H1 (cell line): ENCODE measurements around the gene ARHGAP26. TPM values are rescaled to one million over a fixed set of nuclear protein-coding genes. Genes with fewer than 3 reads are reported as not detected.

Source experiments
- CTCF ChIA-PET: fragments of 300-600 bp; sonication (Branson Sonifier 250); formaldehyde crosslinking; loops from one replicate; lab custom pipeline; 2021; ENCODE audit not compliant: partially characterized antibody; lab: Charles Lee
- POLR2A ChIA-PET: fragments of 300-600 bp; sonication (Branson Sonifier 250); formaldehyde crosslinking; loops from one replicate; lab custom pipeline; 2021; ENCODE audit warnings: inconsistent platforms; ENCODE audit not compliant: partially characterized antibody; lab: Charles Lee
- DNase-seq, 2 experiments: peaks; one replicate each; pipeline versions ENCODE4 v3.0.0 to v3.0.0-alpha.2; 2010 to 2022; ENCODE audit warnings: low spot score in 2 of 2, low read depth in 1 of 2, mixed read lengths in 1 of 2
- FAIRE-seq: peaks from 2 replicates; lab custom pipeline; 2011; peaks lifted over from hg19 to GRCh38; lab: Jason Lieb, UNC
- H2AFZ ChIP-seq: 2 replicates; pipeline ENCODE4 v1.8.1; 2012; ENCODE audit warnings: low read length, inconsistent platforms
- H2AK5ac ChIP-seq: 2 replicates; pipeline ENCODE4 v1.6.1; 2013; ENCODE audit warnings: low read depth, low read length
- H2BK120ac ChIP-seq: replicated peaks from 2 replicates; pipeline ENCODE3; 2013; ENCODE audit warnings: low read depth, low read length, inconsistent platforms
- H2BK12ac ChIP-seq: 2 replicates; pipeline ENCODE4 v1.6.1; 2013; ENCODE audit warnings: low read depth, low read length
- H2BK15ac ChIP-seq: 2 replicates; pipeline ENCODE4 v1.6.1; 2013; ENCODE audit warnings: low read length
- H2BK20ac ChIP-seq: 2 replicates; pipeline ENCODE4 v1.6.1; 2013; ENCODE audit warnings: low read length
- H2BK5ac ChIP-seq: 2 replicates; pipeline ENCODE4 v1.6.1; 2013; ENCODE audit warnings: low read depth, low read length
- H3K14ac ChIP-seq: 2 replicates; pipeline ENCODE4 v1.6.1; 2013; ENCODE audit warnings: inconsistent platforms; ENCODE audit not compliant: insufficient read length
- H3K18ac ChIP-seq: 2 replicates; pipeline ENCODE4 v1.6.1; 2013; ENCODE audit warnings: low read length; ENCODE audit errors: extremely low read depth
- H3K23ac ChIP-seq: 2 replicates; pipeline ENCODE4 v1.6.1; 2013; ENCODE audit warnings: inconsistent platforms; ENCODE audit not compliant: insufficient read length
- H3K23me2 ChIP-seq: 2 replicates; pipeline ENCODE4 v1.6.1; 2013; ENCODE audit warnings: low read depth, low read length
- H3K27ac ChIP-seq: 2 replicates; pipeline ENCODE4 v1.6.1; 2011; ENCODE audit warnings: low read depth, low read length, inconsistent platforms
- H3K27me3 ChIP-seq, 4 experiments: replicated peaks in 1 of 4; 1 replicate in 1 of 4; 2 replicates in 3 of 4; pipeline versions ENCODE4 v1.6.1 to v1.8.1; 2011 to 2013; ENCODE audit warnings: low read length in 3 of 4, mild to moderate bottlenecking in 3 of 4, inconsistent platforms in 2 of 4, mixed read lengths in 2 of 4, moderate library complexity in 1 of 4; ENCODE audit not compliant: control insufficient read depth in 3 of 4, insufficient read depth in 3 of 4; ENCODE audit errors: extremely low read depth in 1 of 4
- H3K36me3 ChIP-seq, 4 experiments: 2 replicates each; pipeline versions ENCODE4 v1.6.1 to v1.8.1; 2011 to 2013; ENCODE audit warnings: mild to moderate bottlenecking in 4 of 4, low read length in 3 of 4, moderate library complexity in 2 of 4, control low read depth in 1 of 4, inconsistent platforms in 1 of 4; ENCODE audit not compliant: insufficient read depth in 4 of 4, control insufficient read depth in 2 of 4
- H3K4ac ChIP-seq: replicated peaks from 2 replicates; pipeline ENCODE3; 2013; ENCODE audit warnings: low read length, low read depth, mixed read lengths, inconsistent platforms; ENCODE audit not compliant: insufficient read length
- H3K4me1 ChIP-seq, 4 experiments: replicated peaks in 1 of 4; 1 replicate in 1 of 4; 2 replicates in 3 of 4; pipeline versions ENCODE4 v1.6.1 to v1.8.1; 2011 to 2013; ENCODE audit warnings: low read length in 3 of 4, inconsistent platforms in 2 of 4, mixed read lengths in 1 of 4; ENCODE audit not compliant: insufficient read depth in 4 of 4, control insufficient read depth in 3 of 4
- H3K4me2 ChIP-seq, 2 experiments: 2 replicates each; pipeline versions ENCODE4 v1.6.1 to v1.8.1; 2011 to 2013; ENCODE audit warnings: low read depth in 2 of 2, low read length in 2 of 2, control low read depth in 1 of 2, inconsistent platforms in 1 of 2, mild to moderate bottlenecking in 1 of 2; ENCODE audit not compliant: insufficient read depth in 1 of 2
- H3K4me3 ChIP-seq, 4 experiments: fragments of 200-600, 300-600 bp in 1 of 4; sonication (generic), shearing (Covaris generic), sonication (Bioruptor Twin) in 1 of 4; 2 replicates each; pipeline versions ENCODE4 v1.5.1 to v1.8.1; 2011 to 2016; ENCODE audit warnings: low read length in 4 of 4, low read depth in 3 of 4, control low read depth in 2 of 4, inconsistent platforms in 2 of 4, mild to moderate bottlenecking in 2 of 4, mixed read lengths in 1 of 4, moderate library complexity in 1 of 4; ENCODE audit not compliant: insufficient read depth in 2 of 4; ENCODE audit errors: extremely low read depth in 1 of 4
- H3K56ac ChIP-seq: replicated peaks from 2 replicates; pipeline ENCODE3; 2013; ENCODE audit warnings: low read depth, mild to moderate bottlenecking, mixed read lengths, low read length, inconsistent platforms; ENCODE audit not compliant: insufficient read length
- H3K79me1 ChIP-seq: 2 replicates; pipeline ENCODE4 v1.6.1; 2013; ENCODE audit warnings: low read depth, low read length, control low read depth
- H3K79me2 ChIP-seq, 2 experiments: 2 replicates each; pipeline versions ENCODE4 v1.6.1 to v1.8.1; 2012 to 2013; ENCODE audit warnings: low read length in 2 of 2, mild to moderate bottlenecking in 2 of 2, inconsistent platforms in 1 of 2; ENCODE audit not compliant: insufficient read depth in 2 of 2, control insufficient read depth in 1 of 2
- H3K9ac ChIP-seq, 4 experiments: replicated peaks in 1 of 4; 1 replicate in 1 of 4; 2 replicates in 3 of 4; pipeline versions ENCODE4 v1.6.1 to v1.8.1; 2011 to 2013; ENCODE audit warnings: low read depth in 3 of 4, low read length in 3 of 4, control low read depth in 2 of 4, mild to moderate bottlenecking in 2 of 4, moderate library complexity in 2 of 4, inconsistent platforms in 1 of 4; ENCODE audit errors: extremely low read depth in 1 of 4
- H3K9me3 ChIP-seq, 2 experiments: 2 replicates each; pipeline versions ENCODE4 v1.6.1 to v1.8.1; 2012 to 2013; ENCODE audit warnings: mild to moderate bottlenecking in 2 of 2, moderate library complexity in 2 of 2, control low read depth in 1 of 2, inconsistent platforms in 1 of 2, low read depth in 1 of 2, low read length in 1 of 2, mixed read lengths in 1 of 2; ENCODE audit not compliant: insufficient read depth in 2 of 2
- H4K20me1 ChIP-seq, 2 experiments: replicated peaks in 1 of 2; 2 replicates each; pipeline versions ENCODE3 to v1.8.1; 2011 to 2013; ENCODE audit warnings: inconsistent platforms in 2 of 2, low read length in 2 of 2, mild to moderate bottlenecking in 1 of 2; ENCODE audit not compliant: insufficient read depth in 2 of 2, control insufficient read depth in 1 of 2
- H4K5ac ChIP-seq: 2 replicates; pipeline ENCODE4 v1.6.1; 2013; ENCODE audit warnings: low read length, low read depth, mixed read lengths, inconsistent platforms; ENCODE audit not compliant: insufficient read length
- H4K8ac ChIP-seq: 2 replicates; pipeline ENCODE4 v1.8.0; 2013; ENCODE audit warnings: mild to moderate bottlenecking, moderate library complexity, low read length, inconsistent platforms; ENCODE audit not compliant: insufficient read depth; ENCODE audit errors: extremely low read depth
- H4K91ac ChIP-seq: replicated peaks from 2 replicates; pipeline ENCODE3; 2013; ENCODE audit warnings: low read length, mixed read lengths, inconsistent platforms; ENCODE audit not compliant: insufficient read length
- HDAC2 ChIP-seq, 2 experiments: fragments of 300-600 bp in 1 of 2; sonication (generic) in 1 of 2; IDR thresholded peaks; 2 replicates each; pipeline ENCODE4 v1.6.1; 2011 to 2012; ENCODE audit warnings: low read depth in 2 of 2, low read length in 2 of 2, mild to moderate bottlenecking in 2 of 2, moderate library complexity in 2 of 2, borderline replicate concordance in 1 of 2, inconsistent platforms in 1 of 2
- JUN ChIP-seq: IDR thresholded peaks from 2 replicates; pipeline ENCODE4 v1.6.1; 2011; ENCODE audit warnings: low read depth, mild to moderate bottlenecking, improper control_type of control experiment, low read length
- MAFK ChIP-seq: IDR thresholded peaks from 2 replicates; pipeline ENCODE4 v1.6.1; 2012; ENCODE audit warnings: low read depth, mild to moderate bottlenecking, improper control_type of control experiment, low read length
- NANOG ChIP-seq: IDR thresholded peaks from 2 replicates; pipeline ENCODE4 v1.6.1; 2011; ENCODE audit warnings: low read length, low read depth, mild to moderate bottlenecking, inconsistent platforms; ENCODE audit not compliant: insufficient read depth, poor library complexity, severe bottlenecking
- NRF1 ChIP-seq: IDR thresholded peaks from 2 replicates; pipeline ENCODE4 v1.6.1; 2011; ENCODE audit warnings: mild to moderate bottlenecking, low read depth, low read length, improper control_type of control experiment
- POLR2AphosphoS5 ChIP-seq: IDR thresholded peaks from 2 replicates; pipeline ENCODE4 v1.6.1; 2011; ENCODE audit warnings: low read depth, low read length
- SAP30 ChIP-seq: fragments of 300-600 bp; sonication (generic); IDR thresholded peaks from 2 replicates; pipeline ENCODE4 v1.7.1; 2012; ENCODE audit warnings: low read length, moderate library complexity, mild to moderate bottlenecking, inconsistent platforms; ENCODE audit not compliant: insufficient read depth, insufficient replicate concordance
- SIN3A ChIP-seq, 2 experiments: IDR thresholded peaks in 1 of 2; conservative IDR thresholded peaks in 1 of 2; 2 replicates each; pipeline ENCODE4 v1.6.1; 2011 to 2012; ENCODE audit warnings: low read length in 2 of 2, improper control_type of control experiment in 1 of 2, low read depth in 1 of 2, mild to moderate bottlenecking in 1 of 2
- SIRT6 ChIP-seq: IDR thresholded peaks from one replicate; pipeline ENCODE4 v1.7.1; 2012; ENCODE audit warnings: low read length, inconsistent platforms
- SP2 ChIP-seq: IDR thresholded peaks from 2 replicates; pipeline ENCODE4 v1.6.1; 2012; ENCODE audit warnings: mild to moderate bottlenecking, low read length, inconsistent platforms
- SP4 ChIP-seq: IDR thresholded peaks from 2 replicates; pipeline ENCODE4 v1.6.1; 2012; ENCODE audit warnings: low read length, inconsistent platforms
- TAF7 ChIP-seq: optimal IDR thresholded peaks from 2 replicates; pipeline ENCODE3; 2011; ENCODE audit warnings: low read depth, mild to moderate bottlenecking, inconsistent platforms, low read length, moderate library complexity, borderline replicate concordance
- WGBS, 2 experiments: shearing (Covaris generic) in 1 of 2; methylation state at CpG; one replicate each; pipeline versions ENCODE4 v1.1.6 to v1.1.7; 2013 to 2015; ENCODE audit warnings: low lambda C conversion rate in 2 of 2, mixed read lengths in 2 of 2, inconsistent platforms in 1 of 2, low coverage in 1 of 2, missing lambda C conversion rate in 1 of 2; ENCODE audit not compliant: insufficient replicate concordance in 2 of 2, insufficient coverage in 1 of 2, insufficient read length in 1 of 2; ENCODE audit errors: extremely low coverage in 1 of 2, missing lambda C conversion rate in 1 of 2; 5-methylcytosine and 5-hydroxymethylcytosine counted together
- polyA plus RNA-seq, 7 experiments: library from polyadenylated mRNA; depleted of rRNA in 3 of 7; stranded (reverse) in 5 of 7; unstranded in 2 of 7; fragments of >200 nt in 5 of 7; fragments of 200-250 nt in 2 of 7; gene quantifications; 1 replicate in 5 of 7; 2 replicates in 1 of 7; 4 replicates in 1 of 7; pipeline versions ENCODE4 v1.2.1 to v1.2.3, GENCODE V29; 2011 to 2013; ENCODE audit warnings: missing spikeins in 2 of 7, mixed read lengths in 2 of 7
- total RNA-seq: library from RNA; stranded (reverse); fragmentation: NEBNext Ultra II Directional; extraction: Animal tissue kit (Norgen Biotek cat#: 25700); gene quantifications from 2 replicates; pipeline ENCODE4 v1.2.1, GENCODE V29; 2021

Gene ARHGAP26
- total and polyA plus RNA-seq, 2 of the 8 experiments (the other 6 are each of a cell fraction or from before 2014, with no cell fraction given), result 7.1 to 24.8 TPM

DNA sequence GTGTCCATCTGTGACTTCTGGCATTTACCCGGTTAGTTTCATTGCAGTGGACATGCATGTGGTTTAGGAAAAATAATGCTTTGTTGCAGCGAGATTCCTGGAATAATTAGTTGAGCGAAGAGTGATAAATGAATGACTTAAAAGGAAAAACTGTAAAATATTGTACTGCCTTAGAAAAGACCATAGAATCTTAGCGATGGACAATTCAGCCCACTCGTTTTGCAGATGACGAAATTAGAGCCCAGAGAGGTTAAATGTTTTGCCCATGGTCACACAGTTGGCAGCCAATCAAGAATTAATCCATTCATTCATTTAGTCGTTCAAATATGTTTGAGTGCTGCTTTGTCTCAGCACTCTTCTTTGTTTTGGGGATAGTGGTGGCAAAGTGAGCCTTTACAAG lies 107.9 kb downstream of the ARHGAP26 start:
- WGBS, 2 experiments, result 87% methylated on average over 7 of the region's 7 CpGs; no CpG with 5 or more reads in 1 of the 2 experiments
- Histone ChIP-seq H3K4me2 (no peak overlapping the region), H3K56ac (no peak overlapping the region), H2AFZ (no peak overlapping the region), H3K4ac (no peak overlapping the region), H3K79me2 (no peaks in the 10 kb centered on the region), H3K79me1 (no peaks in the 10 kb centered on the region), H3K9me3 (no peaks in the 10 kb centered on the region), H4K20me1 (no peaks in the 10 kb centered on the region), H2BK5ac (no peak overlapping the region), H3K9ac (no peak overlapping the region), H3K14ac (no peak overlapping the region), H2AK5ac (peak overlapping the region; percentile 76; the same call in 1 of the 2 replicates), H3K4me1 (peaks cover 10 to 21% (median 15%) of the 10 kb centered on the region in 4 experiments), H3K4me3 (no peak overlapping the region), H3K27ac (no peak overlapping the region), H2BK12ac (peak overlapping the region; percentile 65; the same call in 1 of the 2 replicates), H2BK15ac (no peak overlapping the region), H2BK20ac (no peak overlapping the region), H3K23ac (no peak overlapping the region), H3K18ac (no peak overlapping the region), H4K5ac (no peak overlapping the region), H3K27me3 (no peaks in the 10 kb centered on the region), H4K91ac (no peak overlapping the region), H3K36me3 (no peaks in the 10 kb centered on the region), H2BK120ac (no peak overlapping the region), H3K23me2 (no peaks in the 10 kb centered on the region), H4K8ac (no peak overlapping the region)
- no peak for TF ChIP-seq NANOG
- TF ChIP-seq HDAC2 (IDR thresholded peaks at IDR 0.05; ENCODE audit: borderline replicate concordance in 1 of 2, low read depth in 2 of 2, low read length in 2 of 2), result no peak
- TF ChIP-seq SP4, result no peak
- TF ChIP-seq SP2, result no peak
- TF ChIP-seq SIRT6, result no peak
- TF ChIP-seq SAP30, result no peak
- TF ChIP-seq JUN, result no peak
- TF ChIP-seq NRF1, result no peak
- TF ChIP-seq MAFK, result no peak
- TF ChIP-seq TAF7, result no peak
- TF ChIP-seq SIN3A (conservative IDR thresholded peaks at IDR 0.05 in 1 of 2, IDR thresholded peaks at IDR 0.05 in 1 of 2; ENCODE audit: low read depth in 1 of 2, low read length in 2 of 2), result no peak
- TF ChIP-seq POLR2AphosphoS5, result no peak
- ChIA-PET POLR2A (no interaction called here), CTCF (interaction anchor here (1.6 to 26.2 kb wide), 8 partner anchors 11 to 179 kb away, joined by 4 to 632 read pairs (median 36); partner anchors contain the start of gene ARHGAP26)
- DNase-seq, result no peak
- FAIRE-seq, result no peak
